ENCODE results near the gene DENND4A. TPM values are rescaled to one million over a fixed set of nuclear protein-coding genes. Genes with fewer than 3 reads are reported as not detected.
A peak's percentile ranks its signal among the peaks of the same experiment; 100 is the strongest.
"Not testable (repeated sequence)": the region's sequence is repeated elsewhere in the genome, so short reads cannot be mapped to it uniquely, and the experiment has no call there.

DENND4A gene
- total RNA-seq, 1 donor from 2014 or later: 33.0 TPM

GRCh38 chr15:65632780-65633375 lies 159.2 kb downstream of the DENND4A start:
- no peak for DNase-seq (ENCODE audit: low read depth)

GRCh38 chr15:65631503-65631902 lies 160.6 kb downstream of the DENND4A start:
- no peak for DNase-seq (ENCODE audit: low read depth)

- DNase-seq (ENCODE audit: low read depth): no peak
Measured at GRCh38 chr15:65630760-65631159, 161.3 kb downstream of the DENND4A start.

GRCh38 chr15:65629548-65629947 lies 162.5 kb downstream of the DENND4A start:
- DNase-seq (ENCODE audit: low read depth): no peak

- no peak for DNase-seq (ENCODE audit: low read depth)
Measured at GRCh38 chr15:65626856-65627255, 165.2 kb downstream of the DENND4A start.

GRCh38 chr15:65623103-65623502 lies 169.0 kb downstream of the DENND4A start:
- no peak for DNase-seq (ENCODE audit: low read depth)

GRCh38 chr15:65621638-65622037 lies 170.5 kb downstream of the DENND4A start, which contains the start of gene SLC24A1:
SLC24A1 (plus strand) TSS chr15:65621938; CDS start chr15:65624081, 2,143 bp downstream.
- DNase-seq (ENCODE audit: low read depth): no peak

DNA sequence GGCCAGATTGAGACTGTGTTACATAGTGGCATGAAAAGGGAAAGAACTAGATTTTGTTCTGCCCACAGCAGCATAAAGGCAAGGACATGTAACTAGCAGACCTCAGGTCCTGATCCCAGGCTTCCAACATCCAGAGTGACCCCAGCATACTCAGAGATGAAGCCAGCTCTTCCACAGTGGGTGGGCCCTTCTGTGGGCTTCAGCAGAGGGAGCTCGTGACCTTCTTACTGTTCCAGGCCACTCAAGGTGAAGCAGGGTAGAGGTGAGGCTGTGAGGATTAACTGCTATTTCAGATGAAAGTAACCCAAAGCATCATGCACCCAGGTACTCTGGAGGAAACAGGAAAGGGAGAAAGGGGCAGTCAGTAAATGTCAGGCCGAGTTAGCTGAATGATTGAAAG lies 171.3 kb downstream of the DENND4A start:
- no peak for DNase-seq (ENCODE audit: low read depth)

GRCh38 chr15:65619626-65620290 lies 172.3 kb downstream of the DENND4A start:
- no peak for DNase-seq (ENCODE audit: low read depth)

- no peak for DNase-seq (ENCODE audit: low read depth)
Measured at GRCh38 chr15:65618560-65619109, 173.5 kb downstream of the DENND4A start.

DNA sequence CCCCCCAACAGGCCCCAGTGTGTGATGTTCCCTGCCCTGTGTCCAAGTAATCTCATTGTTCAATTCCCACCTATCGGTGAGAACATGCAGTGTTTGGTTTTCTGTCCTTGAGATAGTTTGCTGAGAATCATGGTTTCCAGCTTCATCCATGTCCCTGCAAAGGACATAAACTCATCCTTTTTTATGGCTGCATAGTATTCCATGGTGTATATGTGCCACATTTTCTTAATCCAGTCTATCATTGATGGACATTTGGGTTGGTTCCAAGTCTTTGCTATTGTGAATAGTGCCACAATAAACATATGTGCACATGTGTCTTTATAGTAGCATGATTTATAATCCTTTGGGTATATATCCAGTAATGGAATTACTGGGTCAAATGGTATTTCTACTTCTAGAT lies 176.2 kb downstream of the DENND4A start:
- DNase-seq (ENCODE audit: low read depth): not testable (repeated sequence)

GRCh38 chr15:65612949-65613744 lies 178.9 kb downstream of the DENND4A start:
- DNase-seq (ENCODE audit: low read depth): no peak

DNA sequence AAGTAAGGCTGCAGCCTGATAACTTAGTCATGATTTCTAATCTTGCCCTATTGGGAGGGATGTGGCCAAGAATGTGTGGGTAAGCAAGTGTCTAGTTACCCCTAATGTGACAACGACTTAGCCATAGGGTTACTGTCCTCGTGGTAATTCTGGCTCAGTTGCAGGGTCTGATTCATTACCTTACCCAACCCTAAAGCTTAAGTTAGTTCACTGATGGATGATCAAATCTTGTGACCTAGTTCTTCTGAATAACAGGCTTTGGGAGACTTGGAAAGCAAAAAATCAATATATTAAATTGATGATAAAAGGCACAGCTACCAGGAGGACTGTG lies 179.5 kb downstream of the DENND4A start:
- peak; percentile 50 for DNase-seq (ENCODE audit: low read depth)

DNA sequence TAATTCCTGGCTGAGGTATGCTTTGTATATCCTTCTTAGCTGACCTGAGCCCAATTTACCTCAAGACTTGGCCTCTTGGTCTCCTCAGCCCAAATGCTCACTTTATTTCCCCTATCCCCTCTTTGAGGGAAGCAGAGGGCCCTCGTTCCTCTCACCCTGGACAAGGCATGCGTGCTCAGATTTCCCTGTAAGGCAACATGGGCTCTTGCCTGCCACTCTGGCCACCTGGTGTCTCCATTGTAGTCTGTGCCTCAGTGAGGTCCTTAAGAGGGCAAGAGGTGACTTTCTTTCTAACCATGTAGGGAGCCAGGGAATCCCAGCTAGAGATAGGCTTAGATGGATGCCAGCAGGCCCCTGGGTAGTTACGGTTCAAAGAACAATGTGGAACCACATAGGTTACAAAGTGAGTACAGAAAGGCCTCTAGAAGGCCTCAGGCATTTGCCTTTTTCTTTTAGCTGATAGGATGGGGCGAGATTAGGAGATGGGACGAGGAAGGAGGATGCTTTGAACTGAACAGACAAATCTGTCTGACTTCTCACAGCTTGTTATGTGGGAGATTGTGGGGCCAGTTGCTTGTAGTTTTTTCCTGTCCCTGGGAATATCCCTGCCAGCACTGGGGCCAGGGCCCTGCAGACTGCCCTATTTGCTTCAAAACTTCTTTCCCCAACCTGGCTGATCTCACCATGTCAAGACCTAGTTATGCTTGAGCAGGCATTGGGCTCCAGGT lies 180.0 kb downstream of the DENND4A start:
- no peak for DNase-seq (ENCODE audit: low read depth)

DNA sequence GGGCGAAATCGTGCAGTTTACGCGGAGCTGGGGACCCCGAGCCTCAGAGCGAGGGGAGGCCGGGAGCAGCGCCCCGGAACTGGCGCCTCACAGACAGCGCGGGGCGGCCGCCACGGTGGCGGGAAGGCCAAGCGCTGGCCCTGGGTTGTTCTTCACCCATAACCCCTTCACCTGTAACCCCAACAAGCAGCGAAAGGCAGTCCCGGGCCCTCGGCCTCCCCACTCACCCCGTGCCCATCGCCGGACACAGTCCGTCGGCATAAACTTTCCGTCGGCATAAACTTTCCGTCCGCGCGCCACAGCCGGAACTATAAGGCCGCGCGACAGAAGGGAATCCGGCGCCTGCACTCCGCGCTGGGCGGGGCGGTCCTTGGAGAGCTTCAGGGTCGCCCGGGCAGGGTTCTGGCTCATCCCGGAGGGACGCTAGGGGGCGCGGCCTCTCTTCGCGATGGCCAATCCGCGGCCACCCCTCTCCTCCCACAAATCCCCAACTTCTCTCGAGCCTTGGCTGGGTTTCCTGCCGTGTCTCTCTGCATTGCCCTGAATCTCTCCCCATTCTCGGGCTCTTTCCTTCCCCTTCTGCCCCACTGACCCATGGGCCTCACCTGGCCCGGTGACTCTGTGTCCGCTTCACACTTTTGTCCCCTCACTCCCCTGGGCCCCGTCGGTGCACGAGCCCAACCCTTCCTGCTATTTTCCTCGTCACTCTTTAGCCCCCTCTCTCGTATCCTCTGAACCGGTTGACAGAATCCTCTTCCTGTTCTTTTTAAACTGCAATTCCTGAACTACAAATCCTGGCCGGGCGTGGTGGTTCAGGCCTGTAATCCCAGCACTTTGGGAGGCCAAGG lies 181.0 kb downstream of the DENND4A start, which contains the start of gene INTS14:
TSS of gene INTS14 (minus strand) at position 261 of the 848 bp plus-strand sequence. CDS start 3,751 bp downstream, outside the sequence.
- DNase-seq (ENCODE audit: low read depth): peak; percentile 84

Other genes starting within 250 kb of the DENND4A start
- 33.3 and 44.5 TPM in 2 replicates for gene INTS14, start 181.2 kb downstream of the DENND4A start, total RNA-seq
- gene SLC24A1, start 170.4 kb downstream of the DENND4A start, total RNA-seq: 4.5 and 14.9 TPM in 2 replicates
- 505 and 703 TPM in 2 replicates for gene RAB11A, start 77.2 kb upstream of the DENND4A start, total RNA-seq